Erythroblast (primary cell): Measurements from ENCODE around the gene THAP6.
"Not testable (repeated sequence)": the region's sequence is repeated elsewhere in the genome, so short reads cannot be mapped to it uniquely, and the experiment has no call there.

ENCODE experiments used
- GATA1 ChIP-seq: IDR thresholded peaks from 2 replicates; pipeline ENCODE4 v1.6.1; 2011; ENCODE audit warnings: low read depth, mild to moderate bottlenecking, control low read depth, low read length, moderate library complexity
- POLR2A ChIP-seq: IDR thresholded peaks from 2 replicates; pipeline ENCODE4 v1.6.1; 2011; ENCODE audit warnings: mild to moderate bottlenecking, low read length

DNA sequence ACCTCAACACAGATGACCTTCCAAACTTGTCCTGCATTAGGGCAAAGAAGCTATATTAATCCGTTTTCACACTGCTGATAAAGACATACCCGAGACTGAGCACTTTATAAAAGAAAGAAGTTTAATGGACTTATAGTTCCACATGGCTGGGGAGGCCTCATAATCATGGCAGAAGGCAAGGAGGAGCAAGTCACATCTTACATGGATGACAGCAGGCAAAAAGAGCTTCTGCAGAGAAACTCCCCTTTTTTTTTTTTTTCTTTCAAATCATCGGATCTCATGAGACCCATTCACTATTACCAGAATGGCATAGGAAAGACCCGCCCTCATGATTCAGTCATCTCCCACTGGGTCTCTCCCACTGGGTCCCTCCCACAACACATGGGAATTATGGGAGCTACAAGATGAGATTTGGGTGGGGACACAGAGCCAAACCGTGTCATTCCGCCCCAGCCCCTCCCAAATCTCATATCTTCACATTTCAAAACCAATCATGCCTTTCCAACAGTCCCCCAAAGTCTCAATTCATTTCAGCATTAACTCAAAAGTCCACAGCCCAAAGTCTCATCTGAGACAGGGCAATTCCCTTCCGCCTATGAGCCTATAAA is 17.4 kb downstream of the THAP6 start:
- not testable (repeated sequence) for TF ChIP-seq POLR2A, GATA1
